OCI-LY1 (cell line): ENCODE results near the gene PARD3.

Experiments used
- EZH2 ChIP-seq: fragments of 200-600 bp; sonication (generic), shearing (Covaris generic); IDR thresholded peaks from 2 replicates; pipeline ENCODE4 v1.8.0; 2017; ENCODE audit warnings: borderline replicate concordance, mixed run types, mild to moderate bottlenecking, antibody characterized with exemption, low read length, moderate library complexity, mixed read lengths
- TF ChIP-seq, protein P1 (sequence below): fragments of 200-600 bp; sonication (generic), shearing (Covaris generic); IDR thresholded peaks from 2 replicates; pipeline ENCODE4 v1.5.1; 2017; ENCODE audit warnings: mild to moderate bottlenecking, antibody characterized with exemption, low read length, moderate library complexity, mixed read lengths

DNA sequence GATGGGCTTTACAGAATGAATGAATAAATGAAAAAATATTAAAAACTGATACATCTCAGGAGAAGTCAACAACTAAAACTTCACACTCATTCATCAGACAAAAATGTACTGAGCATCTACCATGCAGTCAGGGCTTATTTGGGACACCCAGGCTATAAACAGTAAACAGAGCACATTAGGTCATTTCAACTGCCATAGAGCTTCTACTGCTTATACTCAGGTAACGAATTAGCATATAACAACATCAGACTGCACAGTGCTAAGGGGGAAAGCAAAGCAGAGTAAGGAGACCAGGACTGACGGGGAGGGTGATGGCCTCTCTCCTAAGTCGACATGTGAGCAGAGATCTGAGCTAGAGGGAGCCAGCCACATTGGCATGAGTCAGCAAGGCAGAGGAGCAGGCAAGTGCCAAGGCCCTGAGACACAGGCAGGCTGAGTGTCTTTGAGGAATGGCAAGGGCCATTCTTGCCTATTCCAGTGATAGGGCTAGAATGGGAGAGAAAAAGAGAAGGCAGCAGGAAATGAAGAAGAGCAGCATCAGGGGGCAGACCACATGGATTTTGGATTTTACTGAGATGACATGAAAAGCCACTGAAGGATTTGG lies 528.9 kb downstream of the PARD3 start:
- TF ChIP-seq, protein P1, sequence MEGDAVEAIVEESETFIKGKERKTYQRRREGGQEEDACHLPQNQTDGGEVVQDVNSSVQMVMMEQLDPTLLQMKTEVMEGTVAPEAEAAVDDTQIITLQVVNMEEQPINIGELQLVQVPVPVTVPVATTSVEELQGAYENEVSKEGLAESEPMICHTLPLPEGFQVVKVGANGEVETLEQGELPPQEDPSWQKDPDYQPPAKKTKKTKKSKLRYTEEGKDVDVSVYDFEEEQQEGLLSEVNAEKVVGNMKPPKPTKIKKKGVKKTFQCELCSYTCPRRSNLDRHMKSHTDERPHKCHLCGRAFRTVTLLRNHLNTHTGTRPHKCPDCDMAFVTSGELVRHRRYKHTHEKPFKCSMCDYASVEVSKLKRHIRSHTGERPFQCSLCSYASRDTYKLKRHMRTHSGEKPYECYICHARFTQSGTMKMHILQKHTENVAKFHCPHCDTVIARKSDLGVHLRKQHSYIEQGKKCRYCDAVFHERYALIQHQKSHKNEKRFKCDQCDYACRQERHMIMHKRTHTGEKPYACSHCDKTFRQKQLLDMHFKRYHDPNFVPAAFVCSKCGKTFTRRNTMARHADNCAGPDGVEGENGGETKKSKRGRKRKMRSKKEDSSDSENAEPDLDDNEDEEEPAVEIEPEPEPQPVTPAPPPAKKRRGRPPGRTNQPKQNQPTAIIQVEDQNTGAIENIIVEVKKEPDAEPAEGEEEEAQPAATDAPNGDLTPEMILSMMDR = no peak
- TF ChIP-seq EZH2 = no peak
